T-cell (primary cell): Measurements from ENCODE around the gene APOB. TPM values are rescaled to one million over a fixed set of nuclear protein-coding genes. Genes with fewer than 3 reads are reported as not detected.

Experiments used
- ATAC-seq, 4 experiments: fragments of 200-7000 bp in 3 of 4; fragments of 150-1000 bp in 1 of 4; cut with Tn5 transposase; replicated peaks in 1 of 4; 1 replicate in 3 of 4; 2 replicates in 1 of 4; pipeline ENCODE4 v1.10.0; 2021; ENCODE audit warnings: moderate library complexity in 3 of 4, mild to moderate bottlenecking in 2 of 4, moderate number of reproducible peaks in 1 of 4
- CTCF ChIA-PET, 2 donors: fragments of 300-600 bp; sonication (Branson Sonifier 250); formaldehyde crosslinking; loops; one replicate each; lab custom pipeline; 2022; ENCODE audit warnings: antibody characterized with exemption in 2 of 2; lab: Charles Lee
- POLR2A ChIA-PET, 2 donors: fragments of 300-600 bp; sonication (Branson Sonifier 250); formaldehyde crosslinking; loops; one replicate each; lab custom pipeline; 2022; ENCODE audit warnings: antibody characterized with exemption in 2 of 2; lab: Charles Lee
- DNase-seq, 35 experiments: peaks; one replicate each; pipeline versions ENCODE4 v3.0.0 to v3.0.0-alpha.2; 2013 to 2023
- H3K27ac ChIP-seq: one replicate; pipeline ENCODE4 v1.5.1; 2013; ENCODE audit warnings: low read length
- H3K27me3 ChIP-seq, 2 experiments: replicated peaks in 1 of 2; 1 replicate in 1 of 2; 2 replicates in 1 of 2; pipeline versions ENCODE4 v1.6.1 to v1.7.0; 2013; ENCODE audit warnings: low read length in 1 of 2, mixed read lengths in 1 of 2; ENCODE audit not compliant: control insufficient read depth in 2 of 2, insufficient read depth in 2 of 2; ENCODE audit errors: extremely low read depth in 1 of 2
- H3K36me3 ChIP-seq, 2 donors: 1 replicate in 1 of 2; 2 replicates in 1 of 2; pipeline versions ENCODE4 v1.6.1 to v1.7.0; 2013; ENCODE audit warnings: low read length in 1 of 2; ENCODE audit not compliant: control insufficient read depth in 2 of 2, insufficient read depth in 1 of 2; ENCODE audit errors: extremely low read depth in 1 of 2
- H3K4me1 ChIP-seq, 2 experiments: 1 replicate in 1 of 2; 2 replicates in 1 of 2; pipeline versions ENCODE4 v1.6.1 to v1.7.0; 2013; ENCODE audit warnings: low read length in 2 of 2, mixed read lengths in 1 of 2; ENCODE audit not compliant: insufficient read depth in 2 of 2, control insufficient read depth in 1 of 2; ENCODE audit errors: extremely low read depth in 1 of 2
- H3K4me3 ChIP-seq, 2 donors: 1 replicate in 1 of 2; 2 replicates in 1 of 2; pipeline versions ENCODE4 v1.5.1 to v1.7.0; 2013; ENCODE audit warnings: mild to moderate bottlenecking in 2 of 2, low read length in 1 of 2, moderate library complexity in 1 of 2; ENCODE audit not compliant: control insufficient read depth in 1 of 2; ENCODE audit errors: extremely low read depth in 1 of 2
- H3K9me3 ChIP-seq: 2 replicates; pipeline ENCODE4 v1.7.0; 2013
- H3K27ac Mint-ChIP-seq, 2 donors: one replicate each; pipeline ENCODE4 v1.8.0; 2020 to 2021; ENCODE audit warnings: mild to moderate bottlenecking in 2 of 2, mixed read lengths in 2 of 2
- H3K27me3 Mint-ChIP-seq, 2 donors: one replicate each; pipeline ENCODE4 v1.8.0; 2021 to 2022; ENCODE audit warnings: mixed read lengths in 2 of 2
- H3K36me3 Mint-ChIP-seq: one replicate; pipeline ENCODE4 v1.8.0; 2021; ENCODE audit warnings: mixed read lengths
- H3K4me1 Mint-ChIP-seq, 3 donors: one replicate each; pipeline ENCODE4 v1.8.0; 2020 to 2022; ENCODE audit warnings: mixed read lengths in 3 of 3, mild to moderate bottlenecking in 1 of 3
- H3K4me3 Mint-ChIP-seq, 3 donors: one replicate each; pipeline ENCODE4 v1.8.0; 2020 to 2022; ENCODE audit warnings: mild to moderate bottlenecking in 3 of 3, mixed read lengths in 3 of 3, moderate library complexity in 3 of 3
- H3K9me3 Mint-ChIP-seq, 3 donors: one replicate each; pipeline ENCODE4 v1.8.0; 2020 to 2022; ENCODE audit warnings: mixed read lengths in 3 of 3
- WGBS: methylation state at CpG from one replicate; pipeline ENCODE4 v1.1.5; 2013; ENCODE audit warnings: missing lambda C conversion rate; ENCODE audit not compliant: insufficient coverage; 5-methylcytosine and 5-hydroxymethylcytosine counted together
- total RNA-seq, 35 experiments: library from RNA in 6 of 35; stranded (reverse) in 6 of 35; fragments of 120-200 nt in 1 of 35; gene quantifications; one replicate each; pipeline versions ENCODE4 v1.2.1 to v1.2.4 and lab custom pipeline; 2013 to 2026

APOB gene
- total RNA-seq, 5 donors from 2014 or later (not counting 1 experiment from before 2014, with no cell fraction given), result 1.2 to 2.0 (median 1.9) TPM; not detected in 2

GRCh38 chr2:20992201-20992711, 51.6 kb downstream of the APOB start:
- Mint-ChIP-seq H3K27ac (no peak overlapping the region), H3K4me1 (no peaks in the 10 kb centered on the region), H3K9me3 (no peaks in the 10 kb centered on the region), H3K4me3 (no peak overlapping the region), H3K36me3 (no peaks in the 10 kb centered on the region), H3K27me3 (peaks cover 6 to 10% of the 10 kb centered on the region in 2 donors)
- POLR2A ChIA-PET, result no interaction called here
- no peak for ATAC-seq
- Histone ChIP-seq H3K27ac (no peak overlapping the region), H3K4me3 (no peak overlapping the region), H3K4me1 (no peaks in the 10 kb centered on the region), H3K27me3 (peaks cover 0 to 12% of the 10 kb centered on the region in 2 experiments), H3K9me3 (no peaks in the 10 kb centered on the region), H3K36me3 (no peaks in the 10 kb centered on the region)
- DNase-seq, result no peak
- 20% methylated on average over 1 of the region's 8 CpGs for WGBS
- CTCF ChIA-PET, result no interaction called here

- peaks cover 6 to 10% of the 10 kb centered on the region in 2 donors for H3K27me3 Mint-ChIP-seq
- Histone ChIP-seq H3K4me1 (no peaks in the 10 kb centered on the region), H3K27me3 (peaks cover 0 to 12% of the 10 kb centered on the region in 2 experiments), H3K4me3 (no peak overlapping the region), H3K27ac (no peak overlapping the region), H3K36me3 (no peaks in the 10 kb centered on the region), H3K9me3 (no peaks in the 10 kb centered on the region)
- H3K27ac Mint-ChIP-seq, result no peak overlapping the region
- no peak for ATAC-seq
- ChIA-PET POLR2A (no interaction called here), CTCF (no interaction called here)
- no peaks in the 10 kb centered on the region for H3K9me3 Mint-ChIP-seq
- DNase-seq, result no peak
- H3K4me1 Mint-ChIP-seq, result no peaks in the 10 kb centered on the region
- H3K4me3 Mint-ChIP-seq, result no peak overlapping the region
- WGBS, result 78% methylated on average over 14 of the region's 20 CpGs
- no peaks in the 10 kb centered on the region for H3K36me3 Mint-ChIP-seq
Measured at GRCh38 chr2:20990442-20991430, 53.1 kb downstream of the APOB start.

- POLR2A ChIA-PET, result no interaction called here
- DNase-seq, result no peak
- CTCF ChIA-PET, result no interaction called here
- Histone ChIP-seq H3K27ac (no peak overlapping the region), H3K27me3 (peaks cover 0 to 12% of the 10 kb centered on the region in 2 experiments), H3K9me3 (no peaks in the 10 kb centered on the region), H3K4me3 (no peak overlapping the region), H3K4me1 (no peaks in the 10 kb centered on the region), H3K36me3 (no peaks in the 10 kb centered on the region)
- Mint-ChIP-seq H3K27me3 (peaks cover 6 to 10% of the 10 kb centered on the region in 2 donors), H3K27ac (no peak overlapping the region), H3K4me1 (no peaks in the 10 kb centered on the region), H3K4me3 (no peak overlapping the region), H3K36me3 (no peaks in the 10 kb centered on the region), H3K9me3 (no peaks in the 10 kb centered on the region)
- ATAC-seq, result no peak
- no CpG with 5 or more reads among the region's 1 CpG for WGBS
Measured at GRCh38 chr2:20989404-20989803, 54.5 kb downstream of the APOB start.

GRCh38 chr2:20988905-20989304, 55.0 kb downstream of the APOB start:
- POLR2A ChIA-PET, result no interaction called here
- ATAC-seq (no peak), DNase-seq (no peak)
- no peak overlapping the region for H3K27ac Mint-ChIP-seq
- H3K4me3 Mint-ChIP-seq, result no peak overlapping the region
- H3K27me3 Mint-ChIP-seq, result peaks cover 6 to 10% of the 10 kb centered on the region in 2 donors
- H3K36me3 Mint-ChIP-seq, result no peaks in the 10 kb centered on the region
- WGBS, result 49% methylated on average over 3 of the region's 4 CpGs
- Histone ChIP-seq H3K27ac (no peak overlapping the region), H3K27me3 (peaks cover 0 to 9% of the 10 kb centered on the region in 2 experiments), H3K9me3 (no peaks in the 10 kb centered on the region), H3K4me3 (no peak overlapping the region), H3K4me1 (no peaks in the 10 kb centered on the region), H3K36me3 (no peaks in the 10 kb centered on the region)
- CTCF ChIA-PET, result no interaction called here
- H3K9me3 Mint-ChIP-seq, result no peaks in the 10 kb centered on the region
- H3K4me1 Mint-ChIP-seq, result no peaks in the 10 kb centered on the region

- H3K36me3 ChIP-seq, result no peaks in the 10 kb centered on the region
- no peak for ATAC-seq
- H3K9me3 Mint-ChIP-seq, result no peaks in the 10 kb centered on the region
- peaks cover 0 to 4% of the 10 kb centered on the region in 2 experiments for H3K27me3 ChIP-seq
- H3K9me3 ChIP-seq, result no peaks in the 10 kb centered on the region
- peaks cover 2 to 8% of the 10 kb centered on the region in 2 donors for H3K27me3 Mint-ChIP-seq
- POLR2A ChIA-PET, result no interaction called here
- no peaks in the 10 kb centered on the region for H3K4me1 ChIP-seq
- H3K27ac Mint-ChIP-seq, result no peak overlapping the region
- no peaks in the 10 kb centered on the region for H3K36me3 Mint-ChIP-seq
- CTCF ChIA-PET, result interaction anchor here in 1 of 2 donors (0.7 kb wide), 1 partner anchor 25 kb away, joined by 5 read pairs; no protein-coding TSS in a partner anchor
- no peak overlapping the region for H3K27ac ChIP-seq
- 85% methylated on average over 3 of the region's 5 CpGs for WGBS
- H3K4me3 Mint-ChIP-seq, result no peak overlapping the region
- DNase-seq, result no peak
- no peaks in the 10 kb centered on the region for H3K4me1 Mint-ChIP-seq
- no peak overlapping the region for H3K4me3 ChIP-seq
Measured at GRCh38 chr2:20986024-20986939, 57.6 kb downstream of the APOB start.

GRCh38 chr2:20985062-20985461, 58.8 kb downstream of the APOB start:
- Histone ChIP-seq H3K4me1 (no peaks in the 10 kb centered on the region), H3K27ac (no peak overlapping the region), H3K4me3 (no peak overlapping the region), H3K36me3 (no peaks in the 10 kb centered on the region), H3K9me3 (no peaks in the 10 kb centered on the region), H3K27me3 (peaks cover 0 to 6% of the 10 kb centered on the region in 2 experiments)
- POLR2A ChIA-PET, result no interaction called here
- Mint-ChIP-seq H3K36me3 (no peaks in the 10 kb centered on the region), H3K4me1 (no peaks in the 10 kb centered on the region), H3K4me3 (no peak overlapping the region), H3K27me3 (peaks cover 1 to 5% of the 10 kb centered on the region in 2 donors), H3K27ac (no peak overlapping the region), H3K9me3 (no peaks in the 10 kb centered on the region)
- CTCF ChIA-PET, result no interaction called here
- ATAC-seq (no peak), DNase-seq (no peak)
- WGBS, result 51% methylated on average over 3 of the region's 5 CpGs
